ENCODE measurements around the gene PSD4. TPM values are rescaled to one million over a fixed set of nuclear protein-coding genes. Genes with fewer than 3 reads are reported as not detected.

The PSD4 gene
- total RNA-seq, 1 donor from 2014 or later: 38.8 TPM

Other genes starting within 250 kb of the PSD4 start
- not detected in 2 replicates for gene IL36G, start 196.0 kb upstream of the PSD4 start, total RNA-seq (ENCODE audit: low replicate concordance)
- not detected in 2 replicates for gene IL36A, start 168.5 kb upstream of the PSD4 start, total RNA-seq (ENCODE audit: low replicate concordance)
- gene IL36B, start 121.1 kb upstream of the PSD4 start, total RNA-seq (ENCODE audit: low replicate concordance): not detected in 2 replicates
- gene IL36RN, start 114.8 kb upstream of the PSD4 start, total RNA-seq (ENCODE audit: low replicate concordance): 12.0 and 17.7 TPM in 2 replicates
- gene IL1F10, start 106.0 kb upstream of the PSD4 start, total RNA-seq (ENCODE audit: low replicate concordance): not detected in 2 replicates
- 11.0 and 20.5 TPM in 2 replicates for gene IL1RN, start 46.4 kb upstream of the PSD4 start, total RNA-seq (ENCODE audit: low replicate concordance)
- 2.1 and 56.9 TPM in 2 replicates for gene PAX8, start 105.0 kb downstream of the PSD4 start, total RNA-seq (ENCODE audit: low replicate concordance)

All from type B pancreatic cell (in vitro differentiated cells).